NCI-H69 (cell line): ENCODE measurements around the gene MAP2K5.
A peak's percentile ranks its signal among the peaks of the same experiment; 100 is the strongest.

Experiments
- DNase-seq: peaks from one replicate; lab custom pipeline; 2025; lab: John Stamatoyannopoulos, UW

Gene MAP2K5

DNA sequence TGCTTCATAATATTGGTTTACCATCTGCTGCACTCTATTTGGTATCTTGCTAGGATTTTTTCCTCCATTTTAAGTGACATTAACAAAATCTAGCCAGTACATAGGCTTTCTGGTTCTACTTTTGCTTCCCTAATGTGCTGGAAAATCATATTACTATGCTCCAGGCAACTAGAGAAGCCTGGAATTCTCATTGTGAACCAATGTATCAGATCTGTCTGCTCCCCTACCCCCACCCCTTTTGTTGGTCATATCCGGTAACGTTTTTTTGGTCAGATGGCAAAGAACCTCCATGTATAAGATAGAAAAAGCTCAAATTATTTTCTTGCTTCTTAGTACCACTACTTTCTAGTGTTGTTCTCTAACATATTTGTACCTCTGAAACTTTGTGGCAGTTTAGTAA lies 17.1 kb downstream of the MAP2K5 start:
- no peak for DNase-seq

DNA sequence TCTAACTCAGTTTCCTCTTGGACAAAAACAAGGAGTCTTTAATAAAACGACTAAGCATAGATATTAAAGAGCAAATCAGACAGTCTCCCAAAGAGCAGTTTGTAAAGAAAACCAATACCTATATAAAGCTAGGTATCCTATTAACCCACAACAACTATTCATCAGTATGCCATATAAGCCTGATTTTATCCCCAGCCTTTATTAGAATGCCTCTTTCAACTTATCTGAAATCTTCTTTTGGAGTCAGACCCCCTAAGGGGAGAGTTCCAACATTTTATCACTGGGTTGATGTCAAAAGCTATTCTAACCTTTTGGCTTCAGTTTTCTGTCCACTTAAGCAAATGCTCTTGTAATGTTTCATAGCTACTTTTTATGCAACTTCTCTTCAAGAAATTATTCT lies 17.8 kb downstream of the MAP2K5 start:
- no peak for DNase-seq

DNA sequence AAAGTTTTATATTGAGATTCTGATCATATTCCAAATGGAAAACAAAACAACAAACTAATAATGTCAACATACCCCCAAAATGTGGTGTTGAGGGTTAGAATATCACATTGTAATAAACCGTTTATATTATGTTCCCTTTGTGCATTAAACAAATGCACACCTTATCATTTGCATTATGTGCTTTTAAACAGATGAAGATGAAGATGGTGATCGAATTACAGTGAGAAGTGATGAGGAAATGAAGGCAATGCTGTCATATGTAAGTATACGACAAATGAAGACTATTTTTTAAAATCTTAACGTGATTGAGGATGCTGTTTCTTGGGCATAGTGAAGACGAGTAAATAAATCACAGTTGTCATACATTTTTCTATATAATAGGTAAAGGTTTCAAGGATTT lies 20.6 kb downstream of the MAP2K5 start:
- DNase-seq = no peak

DNA sequence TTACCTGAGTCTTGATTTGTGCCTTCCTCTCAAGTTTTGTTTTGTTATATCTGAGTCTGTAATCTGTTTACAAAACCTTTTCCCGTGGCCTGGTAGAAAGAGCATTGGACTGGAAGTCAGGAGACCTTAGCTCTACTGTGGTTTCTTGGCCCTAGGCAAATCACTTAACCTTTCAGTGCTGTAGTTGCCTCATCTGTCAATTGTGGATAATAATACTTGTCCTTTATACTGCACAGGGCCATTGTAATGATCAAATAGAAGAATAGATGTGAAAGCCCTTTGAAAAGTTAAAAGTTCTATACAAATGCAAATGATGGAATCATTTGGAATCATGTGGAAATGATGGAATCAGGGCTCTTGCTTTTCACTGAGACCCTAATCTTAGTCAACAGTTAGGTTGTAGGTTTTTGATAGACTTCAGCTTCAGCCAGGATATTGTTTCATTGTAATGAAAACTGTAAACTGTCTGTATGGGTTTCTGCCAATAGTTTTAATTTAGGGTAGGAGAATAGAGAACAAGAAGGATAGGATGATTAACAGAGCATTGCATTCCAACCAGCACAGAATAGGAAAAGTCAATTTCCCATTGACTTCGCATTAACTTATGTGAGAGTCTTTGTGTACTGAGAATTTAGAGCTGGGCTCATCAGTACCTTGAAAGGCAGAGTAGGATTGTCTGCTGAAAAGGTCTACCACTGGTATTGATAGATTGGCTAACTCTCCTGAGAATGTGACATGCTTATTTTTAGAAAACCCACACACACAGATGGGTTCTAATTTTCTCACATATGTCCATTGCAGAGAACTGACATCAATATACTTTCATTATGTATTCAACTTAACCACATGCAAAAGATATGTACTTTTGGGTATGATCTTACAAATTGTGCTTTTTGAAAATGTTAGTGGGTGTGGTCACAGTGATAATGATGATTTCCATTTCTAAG lies 21.8 kb downstream of the MAP2K5 start:
- DNase-seq = no peak

DNA sequence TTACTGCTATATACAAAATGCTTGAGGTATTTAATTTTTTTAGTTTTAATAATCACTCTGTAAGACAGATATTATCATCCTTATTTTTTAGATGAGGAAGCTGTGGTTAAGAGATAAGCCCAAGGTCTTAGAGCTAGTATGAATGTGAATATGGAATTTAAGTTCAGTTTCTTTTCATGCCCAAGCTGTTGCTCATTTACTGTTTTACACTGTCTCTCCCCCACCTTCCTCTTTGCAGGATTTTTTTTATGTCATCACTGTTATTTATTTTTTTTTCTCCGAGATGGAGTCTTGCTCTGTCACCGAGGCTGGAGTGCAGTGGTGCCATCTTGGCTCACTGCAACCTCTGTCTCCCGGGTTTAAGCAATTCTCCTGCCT lies 22.5 kb downstream of the MAP2K5 start:
- DNase-seq = no peak

DNA sequence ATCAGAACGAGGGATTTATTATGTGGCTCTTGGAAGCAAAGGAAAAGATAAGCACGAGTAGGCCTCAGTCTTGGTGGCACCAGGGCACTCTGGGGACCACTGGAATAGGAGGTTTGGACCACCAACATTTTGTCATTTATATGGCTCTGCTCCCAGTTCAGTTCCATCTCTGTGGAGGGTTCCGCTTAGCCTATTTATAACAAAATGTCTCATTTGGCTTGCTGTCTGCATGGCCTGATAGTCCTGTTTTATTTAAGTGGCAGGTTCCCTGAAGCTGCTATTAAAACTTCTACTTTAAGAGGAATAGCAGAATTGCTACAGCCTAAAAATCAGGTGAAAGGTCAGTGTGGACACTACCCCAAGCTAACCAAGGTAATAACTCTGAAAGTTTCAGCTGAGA lies 27.2 kb downstream of the MAP2K5 start:
- no peak for DNase-seq

DNA sequence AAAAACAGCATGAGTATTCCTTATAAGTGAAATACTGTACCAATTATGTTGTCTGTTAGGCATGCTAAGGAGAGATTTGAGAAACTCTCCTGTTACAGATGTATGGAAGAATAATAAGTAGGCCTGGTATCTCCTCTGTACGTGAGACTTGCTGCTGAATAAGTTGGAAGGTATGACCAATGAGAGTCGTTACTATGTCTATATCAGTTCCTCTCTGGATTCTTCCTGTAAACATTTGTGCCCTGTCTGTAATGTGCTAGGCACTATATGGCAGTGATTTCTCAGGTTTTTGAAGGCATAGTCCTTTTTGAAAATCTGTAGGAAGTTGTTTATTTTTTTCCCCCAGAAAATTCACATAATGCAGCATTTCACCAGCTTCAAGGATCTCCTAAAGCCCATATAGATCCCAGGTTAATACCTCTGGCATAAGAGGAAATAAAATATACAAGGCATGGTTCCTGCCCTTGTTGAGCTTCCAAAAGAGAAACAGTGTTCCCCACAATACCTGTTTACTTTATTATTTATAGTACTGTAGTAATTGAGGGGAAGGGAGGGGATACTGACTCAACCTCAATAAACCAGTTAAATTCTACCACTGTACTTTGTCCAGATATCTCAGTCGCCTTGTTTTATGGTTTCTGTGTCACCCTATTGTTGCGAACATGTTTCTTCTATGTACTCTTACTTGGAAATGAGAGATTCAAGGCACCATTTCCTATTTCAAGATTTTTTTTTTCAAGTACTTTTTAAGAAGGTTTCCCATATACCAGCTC lies 28.6 kb downstream of the MAP2K5 start:
- no peak for DNase-seq

DNA sequence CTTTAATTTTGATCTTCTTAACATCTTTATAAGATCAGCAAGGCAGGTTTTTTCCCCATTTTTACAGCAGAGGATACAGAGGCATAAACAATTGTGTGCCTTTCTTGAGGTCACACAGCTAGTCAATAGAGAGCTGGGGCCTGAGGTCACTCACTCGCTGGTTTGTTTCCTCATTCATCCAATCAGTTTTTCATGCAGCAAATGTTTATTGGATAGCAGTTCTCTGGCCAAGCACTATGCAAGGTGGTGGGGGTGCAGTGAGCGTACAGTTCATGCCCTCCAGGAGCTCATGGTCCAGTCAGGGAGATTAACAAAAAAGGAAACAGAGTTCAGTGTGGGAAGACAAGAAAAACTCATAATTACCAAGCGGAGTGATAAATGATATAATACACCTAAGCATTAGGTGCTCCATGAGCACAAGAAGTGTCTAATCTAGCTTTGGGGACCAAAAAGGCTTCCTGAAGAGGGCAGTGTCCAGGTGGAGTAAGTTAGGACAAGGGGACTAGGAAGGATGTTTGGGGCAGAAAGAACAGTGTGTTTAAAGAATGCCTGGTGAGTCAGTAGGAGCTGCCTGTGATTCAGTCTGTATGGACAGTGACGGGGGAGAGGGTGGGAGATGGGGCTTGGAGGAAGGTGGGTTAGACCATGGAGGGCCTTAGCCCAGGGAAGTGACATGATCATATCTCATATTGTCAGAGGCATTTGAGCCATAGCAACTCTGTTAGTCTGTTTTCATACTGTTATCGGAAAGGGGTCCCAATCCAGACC lies 29.3 kb downstream of the MAP2K5 start:
- DNase-seq = no peak

DNA sequence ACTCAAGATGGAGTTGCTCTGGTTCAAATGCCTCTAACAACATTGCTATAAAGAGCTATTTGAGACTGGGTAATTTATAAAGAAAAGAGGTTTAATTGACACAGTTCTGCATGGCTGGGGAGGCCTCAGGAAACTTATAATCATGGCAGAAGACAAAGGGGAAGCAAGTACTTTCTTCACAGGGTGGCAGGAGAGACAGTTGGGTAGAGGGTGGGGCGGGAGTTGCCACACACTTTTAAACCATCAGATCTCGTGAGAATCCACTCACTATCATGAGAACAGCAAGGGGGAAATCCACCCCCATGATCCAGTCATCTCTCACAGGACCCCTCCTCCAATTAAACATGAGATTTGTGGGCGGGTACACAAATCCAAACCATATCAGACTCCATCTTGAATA lies 30.7 kb downstream of the MAP2K5 start:
- peak; percentile 56 for DNase-seq

DNA sequence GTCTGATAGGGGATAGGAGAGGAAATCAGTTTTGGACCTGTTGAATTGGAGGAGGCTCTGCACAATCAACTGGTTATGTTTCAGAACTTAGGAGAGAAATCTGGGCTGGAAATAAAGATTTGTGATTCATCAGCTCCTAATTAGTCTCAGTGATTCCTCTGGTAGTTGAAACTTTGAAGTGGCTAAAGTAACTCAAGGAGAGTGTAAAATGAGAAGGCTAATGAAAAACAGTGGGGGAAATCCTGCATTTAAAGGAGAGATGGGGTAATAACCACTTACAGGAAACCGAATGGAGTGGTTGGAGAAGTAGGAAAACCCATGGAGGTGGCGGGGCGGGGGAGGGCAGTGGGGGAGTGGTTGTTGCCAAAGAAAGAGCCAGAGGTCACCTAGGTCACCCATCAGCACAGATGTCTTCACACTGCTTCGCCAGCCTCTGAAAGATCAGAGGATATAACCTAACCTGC lies 32.6 kb downstream of the MAP2K5 start:
- peak; percentile 16 for DNase-seq

DNA sequence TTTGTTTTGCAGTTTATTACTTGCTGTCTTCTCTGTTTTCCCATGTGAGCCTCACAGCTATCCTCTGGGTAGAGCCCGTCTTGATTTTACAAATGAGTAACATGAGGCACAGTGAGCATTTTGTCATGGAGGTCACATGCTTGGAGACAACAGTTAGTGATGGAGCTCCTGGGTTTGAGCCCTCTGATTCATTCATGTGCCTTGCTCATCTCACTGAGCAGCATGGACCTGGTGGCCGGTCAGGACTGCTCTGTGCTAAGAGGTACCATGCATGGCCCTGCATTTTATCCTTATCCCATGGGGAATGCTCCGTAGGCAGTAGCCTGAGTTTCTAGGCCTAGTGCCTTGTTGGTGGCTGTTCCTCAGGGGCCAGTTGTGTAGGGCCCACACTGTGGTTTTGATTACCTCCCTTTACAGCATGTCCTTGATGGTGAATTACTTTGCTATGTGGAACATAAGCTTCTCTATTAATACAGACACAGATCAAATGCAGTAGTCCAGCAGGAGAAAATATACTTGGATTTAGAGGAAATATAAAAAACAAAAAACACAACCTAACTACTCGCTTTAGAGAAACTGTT lies 35.6 kb downstream of the MAP2K5 start:
- DNase-seq = no peak

DNA sequence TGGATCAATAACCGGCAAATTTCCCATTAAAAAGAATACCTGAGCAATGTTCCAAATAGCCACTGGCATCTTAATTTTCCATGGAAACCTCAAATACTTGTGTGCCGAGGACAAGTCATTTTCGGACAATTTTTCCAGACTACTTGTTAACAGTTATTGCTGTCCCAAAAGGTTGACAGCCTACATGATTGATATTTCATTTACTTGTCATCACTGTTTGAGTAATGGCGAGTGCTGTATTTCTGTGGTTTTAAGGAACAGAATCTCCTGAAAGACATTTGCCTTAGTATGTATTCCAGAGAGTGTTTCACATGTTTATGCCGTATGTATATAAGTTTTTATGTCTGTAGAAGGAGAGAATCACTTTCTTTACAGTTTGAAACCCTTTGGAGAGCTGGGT lies 36.7 kb downstream of the MAP2K5 start:
- no peak for DNase-seq

DNA sequence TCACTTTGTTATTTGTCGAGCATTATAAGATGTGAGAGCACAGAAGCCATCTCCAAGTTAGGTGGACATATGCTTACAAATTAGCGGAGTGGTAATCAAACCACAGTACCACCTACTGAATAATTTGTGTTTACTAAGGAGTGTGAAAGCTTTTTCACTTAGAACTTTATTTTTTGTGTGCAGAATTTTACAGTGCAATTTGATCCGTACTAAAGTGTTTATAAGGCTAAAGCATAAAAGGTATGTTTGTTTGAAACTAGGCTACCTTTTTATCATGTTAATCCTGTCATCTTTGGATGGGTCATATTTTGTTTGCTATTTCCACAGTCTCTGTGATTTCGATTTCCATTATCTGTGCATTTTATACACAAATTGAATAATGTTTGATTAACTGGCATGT lies 37.5 kb downstream of the MAP2K5 start:
- DNase-seq = no peak

DNA sequence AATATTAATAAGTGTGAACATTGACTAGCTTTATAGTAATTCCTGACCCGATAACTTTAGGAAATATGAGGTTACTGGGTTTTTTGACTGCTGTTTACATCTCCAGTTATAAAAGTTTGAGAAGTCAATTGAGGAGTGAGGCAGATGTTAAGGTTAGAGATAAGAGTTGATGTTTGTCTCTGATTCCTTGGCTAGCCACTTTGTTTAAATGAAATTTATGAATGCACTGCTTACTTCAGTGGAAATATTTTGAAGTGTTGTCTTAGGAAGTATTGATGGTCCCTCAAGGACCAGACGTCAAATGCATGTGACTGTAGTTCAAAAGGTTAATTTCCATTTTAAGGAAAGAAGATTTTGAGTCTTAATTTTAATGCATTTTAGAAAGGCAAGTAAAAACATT lies 41.7 kb downstream of the MAP2K5 start:
- no peak for DNase-seq

DNA sequence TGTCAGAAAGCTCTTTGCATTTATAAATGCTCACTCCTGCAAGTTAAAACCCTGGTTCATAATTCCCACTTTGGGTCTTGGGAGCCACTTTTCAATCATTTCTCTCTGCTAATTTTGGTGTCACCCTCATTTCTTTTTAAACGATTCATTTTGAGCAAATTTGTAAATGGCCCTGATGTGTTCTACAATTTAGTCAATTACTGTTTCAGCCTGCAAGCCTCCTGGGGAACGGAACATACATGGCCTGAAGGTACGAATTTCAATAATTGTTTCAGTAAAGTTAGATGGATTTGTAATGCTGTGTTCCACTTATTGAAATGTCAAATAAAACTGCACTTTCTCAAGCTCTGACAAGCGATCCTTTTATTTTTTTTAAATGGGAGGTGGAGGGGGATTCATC lies 43.2 kb downstream of the MAP2K5 start:
- peak; percentile 8 for DNase-seq

DNA sequence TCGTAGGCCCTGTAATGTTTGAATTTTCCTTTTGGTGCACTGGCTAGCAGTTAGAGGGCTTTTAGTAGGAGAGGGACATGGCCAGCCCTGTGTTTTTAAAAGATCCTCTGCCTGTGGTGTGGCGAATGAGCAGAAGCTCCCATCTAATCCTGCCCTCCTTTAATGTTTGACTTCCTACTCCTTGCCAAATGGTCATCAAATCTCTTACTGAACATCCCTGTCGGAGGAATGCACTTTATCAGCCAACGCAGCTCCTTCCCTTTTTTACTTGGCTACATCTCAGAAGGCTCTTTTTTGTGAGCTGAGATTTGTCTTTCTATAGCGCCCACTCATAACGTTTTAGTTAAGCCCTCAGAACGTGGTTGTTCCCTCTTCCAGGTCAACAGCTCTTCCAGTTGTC lies 44.8 kb downstream of the MAP2K5 start:
- no peak for DNase-seq

DNA sequence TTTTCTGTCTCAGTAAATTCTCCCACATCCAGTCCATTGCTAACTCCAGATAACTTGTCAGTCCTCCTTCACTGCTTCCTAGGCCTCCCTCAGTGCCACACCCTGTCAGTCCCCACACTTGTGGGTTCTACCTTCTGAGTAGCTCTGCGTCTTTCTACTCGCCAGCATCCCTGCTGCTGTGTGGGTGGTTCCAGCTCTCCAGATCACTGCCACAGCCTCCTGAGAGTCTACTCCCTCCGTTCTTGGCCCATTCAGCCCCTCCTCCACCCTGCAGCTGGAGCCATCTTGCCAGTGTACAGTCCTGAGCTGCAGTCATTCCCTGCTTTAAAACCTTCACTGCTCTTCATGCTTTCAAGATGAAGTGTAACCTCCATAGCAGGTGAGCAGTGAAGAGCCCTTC lies 45.3 kb downstream of the MAP2K5 start:
- DNase-seq = no peak

DNA sequence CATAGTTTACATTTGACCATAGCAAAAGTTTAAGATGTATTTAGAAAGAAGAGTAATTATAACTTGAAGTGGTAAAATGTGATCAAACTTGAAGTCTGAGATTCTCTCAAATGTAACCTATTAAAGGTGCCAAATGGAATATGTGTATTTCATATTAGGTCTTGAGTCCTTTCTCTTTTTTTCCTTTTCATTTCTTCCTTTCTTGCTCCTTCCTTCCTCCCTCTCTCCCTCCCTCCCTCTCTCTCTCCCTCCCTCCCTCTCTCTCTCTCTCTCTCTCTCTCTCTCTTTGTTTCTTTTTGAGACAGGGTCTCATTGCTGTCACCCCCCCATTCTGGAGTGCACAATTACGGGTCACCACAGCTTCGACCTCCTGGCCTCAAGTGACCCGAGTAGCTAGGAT lies 47.7 kb downstream of the MAP2K5 start:
- DNase-seq = no peak

DNA sequence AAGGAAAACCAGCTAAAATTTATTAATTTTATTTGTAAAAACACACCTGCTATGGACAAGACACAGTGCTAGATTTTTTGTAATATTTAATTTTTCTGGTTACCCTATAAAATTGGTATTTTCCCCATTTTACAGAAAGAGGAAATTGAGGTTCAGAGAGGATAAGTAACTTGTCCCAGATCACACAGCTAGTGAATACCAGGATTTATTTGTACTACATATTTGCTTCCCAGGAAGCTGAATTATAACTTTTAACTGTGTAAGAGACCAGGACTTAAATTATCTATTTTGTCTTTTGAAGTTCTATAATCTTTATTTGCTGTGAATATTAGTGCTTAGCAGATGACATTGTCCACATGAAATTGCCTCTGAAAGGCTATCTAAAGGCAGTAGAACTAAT lies 49.7 kb downstream of the MAP2K5 start:
- DNase-seq = no peak

DNA sequence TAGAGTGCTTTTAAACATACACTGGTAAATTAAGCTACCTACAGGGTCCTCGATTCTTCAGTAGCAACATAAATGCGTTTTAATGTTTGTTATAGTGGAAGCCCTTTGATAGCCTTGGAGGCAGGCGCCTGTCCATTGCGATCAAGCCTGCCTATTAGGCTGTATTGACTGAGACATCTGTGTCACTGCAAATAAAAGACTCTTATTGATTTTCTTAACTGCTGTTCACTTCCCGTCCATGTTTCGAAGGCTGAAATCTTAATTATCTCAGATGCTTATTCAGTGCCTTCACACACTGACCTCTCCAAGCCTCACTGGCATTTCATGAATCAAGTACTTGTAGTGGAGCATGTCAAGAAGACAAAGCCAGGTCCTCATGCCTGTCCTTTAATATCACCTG lies 51.1 kb downstream of the MAP2K5 start:
- no peak for DNase-seq

DNA sequence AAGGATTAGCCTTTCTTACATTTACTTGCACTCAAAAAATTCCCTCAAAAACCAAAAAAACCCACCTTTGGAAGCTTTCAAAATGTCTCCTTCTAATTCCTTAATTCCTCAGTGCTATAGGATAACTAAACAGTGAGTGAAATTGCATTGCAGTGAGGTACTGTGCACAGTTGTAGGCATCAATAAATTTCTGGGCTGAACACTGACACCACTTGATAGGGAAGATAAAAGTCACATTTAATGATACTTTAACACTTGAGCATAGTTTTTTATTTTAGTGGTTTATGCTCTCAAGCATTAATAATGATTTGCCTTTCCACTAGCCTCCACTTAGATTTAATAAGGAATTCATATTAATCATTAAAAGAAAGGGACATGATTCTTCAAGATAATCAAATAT lies 52.3 kb downstream of the MAP2K5 start:
- DNase-seq = no peak

DNA sequence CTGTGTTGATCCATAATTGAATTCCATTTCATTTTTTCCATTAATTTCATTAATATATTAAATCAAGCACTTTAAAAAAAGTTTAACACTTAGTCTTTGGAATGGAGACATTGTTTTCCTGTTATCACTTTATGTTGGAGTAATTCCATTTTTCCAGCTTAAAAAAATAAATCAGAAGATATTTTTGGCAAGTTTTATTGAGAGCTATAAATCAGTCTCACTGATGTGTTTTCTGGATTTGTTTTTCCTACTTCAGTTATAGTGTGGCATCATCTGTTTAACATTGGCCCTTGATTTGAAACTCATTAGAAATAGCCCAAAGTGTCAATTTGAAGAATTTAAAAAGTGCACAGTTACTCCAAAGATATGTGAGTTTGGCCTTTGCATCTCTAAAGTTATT lies 53.1 kb downstream of the MAP2K5 start:
- DNase-seq = no peak
